KMS-11 (cell line): ENCODE results near the gene GMCL2.

Source experiments
- H2AFZ ChIP-seq: fragments of 200-600 bp; sonication (generic); 2 replicates; pipeline ENCODE4 v1.6.1; 2016; ENCODE audit warnings: antibody characterized with exemption, mixed run types, low read depth
- H3K27ac ChIP-seq: fragments of 200-600 bp; sonication (generic); 2 replicates; pipeline ENCODE4 v1.6.1; 2016; ENCODE audit warnings: mild to moderate bottlenecking, mixed run types
- H3K27me3 ChIP-seq: fragments of 200-600 bp; sonication (generic); 2 replicates; pipeline ENCODE4 v1.6.1; 2017; ENCODE audit warnings: mild to moderate bottlenecking, low read depth, mixed run types, moderate library complexity; ENCODE audit not compliant: insufficient read depth
- H3K36me3 ChIP-seq: fragments of 200-600 bp; sonication (generic); 2 replicates; pipeline ENCODE4 v1.6.1; 2017; ENCODE audit warnings: mild to moderate bottlenecking, mixed run types; ENCODE audit not compliant: insufficient read depth
- H3K4me1 ChIP-seq: fragments of 200-600 bp; sonication (generic); 2 replicates; pipeline ENCODE4 v1.6.1; 2016; ENCODE audit warnings: mild to moderate bottlenecking, low read depth, mixed run types; ENCODE audit not compliant: poor library complexity, severe bottlenecking
- H3K4me2 ChIP-seq: fragments of 200-600 bp; sonication (generic); 2 replicates; pipeline ENCODE4 v1.7.0; 2016; ENCODE audit warnings: mild to moderate bottlenecking, mixed run types
- H3K4me3 ChIP-seq: fragments of 200-600 bp; sonication (generic); IDR thresholded peaks from 2 replicates; pipeline ENCODE4 v1.6.1; 2017; ENCODE audit warnings: low read depth, low read length, mixed read lengths; ENCODE audit not compliant: insufficient read depth
- H3K79me2 ChIP-seq: fragments of 200-600 bp; sonication (generic); 2 replicates; pipeline ENCODE4 v1.6.1; 2016; ENCODE audit warnings: low read depth, mixed run types; ENCODE audit not compliant: insufficient read depth
- H3K9ac ChIP-seq: fragments of 200-600 bp; sonication (generic); 2 replicates; pipeline ENCODE4 v1.6.1; 2016; ENCODE audit warnings: mild to moderate bottlenecking, mixed run types
- H4K20me1 ChIP-seq: fragments of 200-600 bp; sonication (generic); 2 replicates; pipeline ENCODE4 v1.6.1; 2016; ENCODE audit warnings: mild to moderate bottlenecking, mixed run types; ENCODE audit not compliant: insufficient read depth
- CTCF ChIP-seq: fragments of 200-600 bp; sonication (generic); conservative IDR thresholded peaks from 2 replicates; pipeline ENCODE4 v1.6.1; 2017; ENCODE audit warnings: low read depth, mild to moderate bottlenecking, antibody characterized with exemption, low read length, moderate library complexity, mixed read lengths

Gene GMCL2

GRCh38 chr5:178187014-178187413 is at the start of gene GMCL2:
Gene GMCL2, minus strand, starts transcription at chr5:178187371. Its CDS starts 72 bp downstream, at chr5:178187299.
- no peak for TF ChIP-seq CTCF
- no peaks in the 10 kb centered on the region for H3K4me1 ChIP-seq
- H3K79me2 ChIP-seq, result no peaks in the 10 kb centered on the region
- H3K4me2 ChIP-seq, result no peak within 1 kb of the TSS
- no peaks in the 10 kb centered on the region for H3K36me3 ChIP-seq
- H3K9ac ChIP-seq, result no peak within 1 kb of the TSS
- H3K27ac ChIP-seq, result no peak within 1 kb of the TSS
- no peak within 1 kb of the TSS for H2AFZ ChIP-seq
- no peaks in the 10 kb centered on the region for H3K27me3 ChIP-seq
- no peak within 1 kb of the TSS for H3K4me3 ChIP-seq
- H4K20me1 ChIP-seq, result no peaks in the 10 kb centered on the region

GRCh38 chr5:178236679-178237078 is 49.5 kb upstream of the GMCL2 start:
- Histone ChIP-seq H3K9ac (no peak overlapping the region), H3K4me2 (no peak overlapping the region), H3K4me1 (no peaks in the 10 kb centered on the region), H3K79me2 (no peaks in the 10 kb centered on the region), H3K27me3 (no peaks in the 10 kb centered on the region), H3K4me3 (no peak overlapping the region), H2AFZ (no peak overlapping the region), H3K36me3 (no peaks in the 10 kb centered on the region), H4K20me1 (no peaks in the 10 kb centered on the region), H3K27ac (no peak overlapping the region)
- TF ChIP-seq CTCF, result no peak

- Histone ChIP-seq H3K4me3 (no peak overlapping the region), H3K9ac (no peak overlapping the region), H3K27ac (no peak overlapping the region), H3K4me2 (no peak overlapping the region), H2AFZ (no peak overlapping the region), H3K36me3 (no peaks in the 10 kb centered on the region), H3K4me1 (no peaks in the 10 kb centered on the region), H4K20me1 (no peaks in the 10 kb centered on the region), H3K79me2 (peaks cover 4% of the 10 kb centered on the region; the same call in 1 of the 2 replicates), H3K27me3 (no peaks in the 10 kb centered on the region)
- TF ChIP-seq CTCF, result no peak
These were observed 49.0 kb upstream of the GMCL2 start for GRCh38 chr5:178236126-178236525.

GRCh38 chr5:178235588-178235974 is 48.4 kb upstream of the GMCL2 start:
- no peaks in the 10 kb centered on the region for H3K36me3 ChIP-seq
- no peak overlapping the region for H3K9ac ChIP-seq
- H3K4me2 ChIP-seq, result no peak overlapping the region
- no peaks in the 10 kb centered on the region for H4K20me1 ChIP-seq
- H3K4me1 ChIP-seq, result peaks cover 3% of the 10 kb centered on the region
- H2AFZ ChIP-seq, result no peak overlapping the region
- H3K27me3 ChIP-seq, result no peaks in the 10 kb centered on the region
- no peak overlapping the region for H3K27ac ChIP-seq
- no peak overlapping the region for H3K4me3 ChIP-seq
- TF ChIP-seq CTCF, result no peak
- H3K79me2 ChIP-seq, result peaks cover 10% of the 10 kb centered on the region; the same call in 1 of the 2 replicates
